ENCODE results near the gene FAM161A.

DNA sequence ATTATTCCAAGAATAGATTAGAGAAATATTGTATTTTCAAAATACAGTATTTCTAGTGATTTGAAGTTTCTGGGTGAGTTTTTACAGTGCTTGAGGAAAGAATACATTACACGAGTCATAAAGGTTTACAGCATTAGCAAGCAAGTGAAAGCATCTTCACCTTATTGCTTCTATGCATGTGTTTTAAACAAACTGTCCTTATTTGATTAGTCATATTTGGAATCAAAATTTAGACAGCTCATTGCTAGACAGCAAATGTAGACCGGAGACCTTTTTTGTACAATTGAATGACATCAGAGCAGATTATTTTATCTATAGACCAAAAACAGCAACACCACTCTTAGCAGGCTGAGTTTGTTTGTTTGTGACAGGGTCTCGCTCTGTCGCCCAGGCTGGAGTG is 69.2 kb downstream of the FAM161A start:
- TF ChIP-seq, protein P1, sequence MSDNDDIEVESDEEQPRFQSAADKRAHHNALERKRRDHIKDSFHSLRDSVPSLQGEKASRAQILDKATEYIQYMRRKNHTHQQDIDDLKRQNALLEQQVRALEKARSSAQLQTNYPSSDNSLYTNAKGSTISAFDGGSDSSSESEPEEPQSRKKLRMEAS (IDR thresholded peaks at IDR 0.05), result no peak
- TF ChIP-seq EP300 (IDR thresholded peaks at IDR 0.05; ENCODE audit: borderline replicate concordance) (no peak), CEBPB (IDR thresholded peaks at IDR 0.05) (no peak), TCF12 (IDR thresholded peaks at IDR 0.05; ENCODE audit: low read depth) (no peak)

Data from Ishikawa (cell line).